Left ventricle myocardium superior (tissue), 1 donor: Measurements from ENCODE around the gene PLCL1. TPM values are rescaled to one million over a fixed set of nuclear protein-coding genes. Genes with fewer than 3 reads are reported as not detected.

Source experiments
- ATAC-seq: fragments of 200-7000 bp; cut with Tn5 transposase; one replicate; pipeline ENCODE4 v1.9.1; 2020; ENCODE audit warnings: mild to moderate bottlenecking, moderate library complexity
- DNase-seq: peaks from one replicate; pipeline ENCODE4 v3.0.0-alpha.2; 2020
- intact Hi-C: fragments of 100-400 bp; cut with micrococcal nuclease; formaldehyde crosslinking; loops from one replicate; pipeline ENCODE4 v1.11.0; 2022
- total RNA-seq: library from RNA; stranded (reverse); fragmentation: NEBNext Ultra II Directional; extraction: Animal tissue kit (Norgen Biotek cat#: 25700); gene quantifications from one replicate; pipeline ENCODE4 v1.2.1, GENCODE V29; 2021
- donor health status: DM: no; HTN: yes; CAD: no; lungs with severe emphysema.

Gene PLCL1
- total RNA-seq, 1 donor from 2014 or later = 100 TPM

DNA sequence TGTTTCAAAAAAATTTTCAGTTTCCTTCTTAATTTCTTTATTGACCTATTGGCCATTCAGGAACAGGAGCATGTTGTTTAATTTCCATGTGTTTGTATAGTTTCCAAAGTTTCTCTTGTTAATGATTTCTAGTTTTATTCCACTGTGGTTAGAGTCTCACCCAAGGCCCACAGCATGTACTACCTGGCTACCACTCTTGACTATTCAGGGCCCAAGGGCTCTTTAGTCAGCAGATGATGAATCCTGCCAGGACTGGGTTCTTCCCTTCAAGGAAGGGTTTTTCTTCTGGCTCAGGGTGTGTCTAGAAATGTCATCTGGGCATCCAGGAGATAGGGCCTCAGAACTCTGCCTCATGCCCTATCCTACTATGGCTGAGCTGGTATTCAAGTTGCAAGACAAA, 161.4 kb downstream of the PLCL1 start:
- intact Hi-C loops = no loop called here
- DNase-seq (no peak), ATAC-seq (no peak)

DNA sequence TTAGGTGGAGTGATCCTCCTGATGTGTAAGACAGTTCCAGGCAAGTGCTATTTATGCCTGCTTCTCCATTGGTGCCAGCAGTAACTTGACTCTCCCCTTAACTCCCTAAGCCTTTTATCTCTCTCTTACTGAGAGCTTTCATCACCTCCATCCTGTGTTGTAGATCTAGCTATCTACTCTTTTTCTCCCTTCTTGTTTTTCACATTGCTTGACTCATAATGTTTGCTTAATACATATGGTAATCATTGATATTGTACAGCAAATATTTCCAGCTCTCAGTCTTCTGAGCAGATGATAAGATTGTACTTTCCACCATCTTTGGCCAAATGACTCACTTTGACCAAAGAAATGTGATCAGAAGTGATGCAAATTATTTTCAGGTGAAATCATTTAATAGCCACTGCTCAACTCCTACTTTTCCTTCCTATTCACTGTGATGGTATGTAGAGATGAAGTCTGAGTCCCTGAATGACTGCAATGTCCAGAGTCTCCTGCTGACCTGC, 165.0 kb downstream of the PLCL1 start:
- ATAC-seq = peak; percentile 87
- intact Hi-C loops = no loop called here

DNA sequence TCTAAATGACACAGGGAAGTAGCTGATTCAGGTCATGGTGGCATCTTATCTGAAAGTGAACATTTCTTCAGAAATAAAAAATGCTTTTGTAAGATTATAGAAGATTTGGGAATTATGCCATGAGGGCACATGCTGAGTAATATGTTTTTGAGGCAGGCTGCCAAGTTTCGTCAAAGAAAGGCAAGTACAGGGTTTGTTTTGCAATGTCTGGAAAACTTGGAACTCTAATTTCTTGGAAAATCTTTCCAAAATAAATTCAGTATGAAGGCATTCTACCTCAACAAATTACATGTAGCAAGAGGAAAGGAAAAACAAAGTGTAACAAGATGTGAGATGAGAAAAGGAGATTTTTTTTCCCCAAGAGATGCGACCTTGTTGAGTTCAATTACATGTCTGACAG, 167.7 kb downstream of the PLCL1 start:
- intact Hi-C loops = no loop called here
- ATAC-seq = peak; percentile 36
- DNase-seq = no peak

More for the DNA sequence above, 165.0 kb downstream of the PLCL1 start:
- DNase-seq = no peak

GRCh38 chr2:197972587-197972986, 168.2 kb downstream of the PLCL1 start:
- DNase-seq (no peak), ATAC-seq (no peak)
- intact Hi-C loops = no loop called here

DNA sequence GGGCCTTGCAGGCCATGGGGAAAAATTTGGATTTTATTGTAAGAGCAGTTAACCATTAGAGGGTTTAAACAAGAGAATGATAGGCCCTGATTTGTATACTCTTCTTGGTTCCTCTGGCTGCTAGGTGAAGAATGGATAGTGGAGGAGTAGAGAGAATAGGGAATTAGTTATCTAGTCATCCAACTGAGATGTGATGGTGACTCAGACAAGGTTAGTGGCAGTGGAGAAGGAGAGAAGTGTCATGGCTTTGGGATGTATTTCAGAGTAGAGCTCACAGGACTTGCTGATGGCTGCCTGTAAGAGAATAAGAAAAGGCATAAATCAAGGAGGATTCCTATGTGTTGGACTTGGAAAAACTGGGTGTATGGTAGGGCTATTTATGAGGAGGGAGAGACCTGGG, 169.4 kb downstream of the PLCL1 start:
- ATAC-seq = no peak
- intact Hi-C loops = no loop called here
- no peak for DNase-seq

GRCh38 chr2:197975931-197976519, 171.6 kb downstream of the PLCL1 start:
- DNase-seq (no peak), ATAC-seq (peak; percentile 18)
- intact Hi-C loops = no loop called here

DNA sequence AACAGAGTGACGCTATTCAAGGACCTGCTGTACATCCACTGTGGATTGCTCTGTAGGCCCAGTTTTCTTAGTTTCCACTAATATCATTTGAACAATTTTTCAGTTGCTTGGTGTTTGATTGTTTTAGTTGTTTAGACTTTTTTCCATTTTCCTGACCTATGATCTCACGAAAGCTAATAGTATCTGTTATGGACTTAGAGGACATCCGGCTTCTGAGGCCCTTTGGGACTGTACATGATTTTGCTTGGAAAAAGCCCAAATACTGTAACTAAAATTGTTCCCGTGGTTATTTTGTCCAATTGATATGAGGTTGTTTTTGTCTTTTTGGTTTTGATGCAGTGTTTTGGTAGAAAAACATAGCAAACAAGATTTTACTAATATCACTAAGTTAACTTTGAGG, 174.6 kb downstream of the PLCL1 start:
- ATAC-seq (peak; percentile 56), DNase-seq (no peak)
- intact Hi-C loops = no loop called here

DNA sequence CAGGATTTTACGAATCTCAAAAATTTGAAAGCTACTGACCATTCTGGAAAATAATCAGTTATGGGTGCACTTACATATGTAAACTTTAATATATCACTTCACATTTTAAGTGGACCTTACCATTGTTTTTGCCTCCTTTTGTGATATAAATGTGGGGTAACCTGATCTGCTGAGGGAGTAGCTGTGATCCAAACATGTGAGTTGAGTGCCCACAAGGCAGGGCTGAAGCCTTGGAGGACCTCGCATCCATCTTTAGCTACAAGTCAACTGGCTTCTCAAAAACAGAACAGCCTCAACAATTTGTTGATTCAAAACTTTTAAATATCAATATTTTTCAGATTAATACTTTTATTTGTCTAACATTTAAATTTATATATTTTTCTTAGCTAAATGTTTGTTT, 178.2 kb downstream of the PLCL1 start:
- no peak for ATAC-seq
- DNase-seq = no peak
- intact Hi-C loops = no loop called here

DNA sequence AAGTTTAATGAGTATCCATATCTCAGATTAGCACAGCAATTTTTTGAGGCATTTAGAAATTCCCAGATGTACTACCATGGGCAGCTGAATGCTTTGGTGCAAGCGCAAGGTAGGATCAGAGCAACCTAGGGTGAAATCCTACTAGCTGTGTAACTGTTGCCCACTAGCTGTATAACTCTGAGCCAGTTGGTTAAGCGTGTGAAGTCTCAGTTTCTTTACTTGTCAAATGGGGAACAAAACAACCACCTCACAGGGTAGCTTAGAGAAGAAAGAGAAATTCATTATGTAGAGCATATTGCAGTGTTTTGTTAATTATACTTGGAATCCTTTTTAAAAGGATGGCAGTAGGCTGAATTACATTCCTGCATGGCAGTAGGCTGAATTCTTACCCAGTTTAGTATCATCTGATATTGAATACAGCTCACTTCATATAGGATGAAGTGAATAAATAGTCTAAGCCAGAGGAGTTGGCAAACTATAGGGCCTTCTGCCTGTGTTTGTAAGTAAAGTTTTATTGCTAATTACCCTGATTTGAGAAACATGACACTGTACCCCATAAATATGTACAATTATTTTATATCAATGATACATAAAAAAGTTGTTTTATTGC, 180.7 kb downstream of the PLCL1 start:
- no peak for ATAC-seq
- DNase-seq = no peak
- intact Hi-C loops = no loop called here

DNA sequence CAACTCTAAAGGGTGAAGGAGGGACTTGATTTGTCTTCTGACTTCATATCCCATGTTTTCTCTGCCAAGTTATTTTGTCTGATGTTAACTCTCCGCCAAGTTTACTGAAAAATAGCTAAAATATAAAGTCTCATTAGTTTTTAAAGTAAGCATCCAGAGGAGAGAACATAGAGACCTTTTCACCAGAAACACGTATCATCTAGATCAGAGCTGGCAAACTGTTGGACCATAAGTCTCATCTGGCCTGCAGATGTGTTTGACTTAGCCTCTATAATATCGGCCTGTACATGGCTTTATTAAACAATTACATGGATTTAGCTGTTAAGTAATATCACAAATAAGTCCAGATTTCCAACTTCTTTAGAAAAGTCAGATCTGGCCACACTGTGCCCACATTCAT, 182.6 kb downstream of the PLCL1 start:
- no peak for ATAC-seq
- DNase-seq = no peak
- intact Hi-C loops = no loop called here

- ATAC-seq (no peak), DNase-seq (no peak)
- intact Hi-C loops = no loop called here
Observed at GRCh38 chr2:197990356-197990755, 186.0 kb downstream of the PLCL1 start.

DNA sequence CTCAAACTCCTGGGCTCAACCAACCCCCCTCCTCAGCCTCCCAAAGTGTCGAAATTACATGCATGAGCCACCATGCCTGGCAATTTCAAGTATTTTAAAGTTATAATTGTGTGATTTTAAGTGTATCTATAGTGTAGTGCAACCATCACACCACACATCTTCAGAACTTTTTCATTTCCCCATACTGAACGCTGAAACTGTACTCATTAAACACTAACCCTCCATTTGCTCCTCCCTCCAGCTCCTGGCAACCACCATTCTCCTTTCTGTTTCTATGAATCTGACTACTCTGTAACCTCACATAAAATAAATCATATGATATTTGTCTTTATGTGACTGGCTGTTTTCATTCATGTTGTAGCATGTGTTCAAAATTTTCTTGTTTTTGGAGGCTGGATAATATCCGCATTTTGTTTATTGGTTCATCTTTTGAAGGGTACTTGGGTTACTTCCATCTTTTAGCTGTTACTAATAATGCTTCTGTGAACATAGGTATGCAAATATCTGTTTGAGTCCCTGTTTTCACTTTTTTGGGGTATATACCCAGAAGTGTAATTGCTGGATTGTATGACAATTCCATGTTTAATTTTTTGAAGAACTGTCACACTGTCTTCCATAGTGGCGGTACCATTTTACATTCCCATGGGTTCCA, 188.2 kb downstream of the PLCL1 start:
- ATAC-seq (no peak), DNase-seq (no peak)
- intact Hi-C loops = no loop called here

DNA sequence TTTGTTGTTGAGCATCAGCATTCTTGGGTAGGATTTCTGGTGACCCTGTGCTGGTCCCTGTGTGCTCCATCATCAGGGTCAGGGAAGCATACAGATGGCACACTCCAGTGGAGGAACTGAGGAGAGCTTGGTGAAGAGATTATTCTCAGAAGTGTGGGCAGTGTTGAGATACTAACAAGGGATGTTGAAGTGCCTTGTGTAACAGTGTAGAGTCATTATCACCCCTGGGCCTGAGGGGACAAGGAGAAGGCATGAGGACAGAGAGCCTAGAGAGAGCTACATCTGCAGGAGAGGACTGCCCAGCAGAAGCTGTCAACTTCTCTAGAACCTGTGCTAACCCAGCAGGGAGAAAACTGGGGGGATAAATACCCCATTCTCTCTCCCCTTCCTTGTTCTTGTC, 189.0 kb downstream of the PLCL1 start:
- ATAC-seq (peak; percentile 11), DNase-seq (no peak)
- intact Hi-C loops = no loop called here

- DNase-seq (no peak), ATAC-seq (no peak)
- intact Hi-C loops = no loop called here
Observed at GRCh38 chr2:197993830-197994229, 189.4 kb downstream of the PLCL1 start.

GRCh38 chr2:197994751-197995150, 190.4 kb downstream of the PLCL1 start:
- intact Hi-C loops = no loop called here
- no peak for DNase-seq
- no peak for ATAC-seq

GRCh38 chr2:197996583-197996982, 192.2 kb downstream of the PLCL1 start:
- ATAC-seq (peak; percentile 29), DNase-seq (no peak)

DNA sequence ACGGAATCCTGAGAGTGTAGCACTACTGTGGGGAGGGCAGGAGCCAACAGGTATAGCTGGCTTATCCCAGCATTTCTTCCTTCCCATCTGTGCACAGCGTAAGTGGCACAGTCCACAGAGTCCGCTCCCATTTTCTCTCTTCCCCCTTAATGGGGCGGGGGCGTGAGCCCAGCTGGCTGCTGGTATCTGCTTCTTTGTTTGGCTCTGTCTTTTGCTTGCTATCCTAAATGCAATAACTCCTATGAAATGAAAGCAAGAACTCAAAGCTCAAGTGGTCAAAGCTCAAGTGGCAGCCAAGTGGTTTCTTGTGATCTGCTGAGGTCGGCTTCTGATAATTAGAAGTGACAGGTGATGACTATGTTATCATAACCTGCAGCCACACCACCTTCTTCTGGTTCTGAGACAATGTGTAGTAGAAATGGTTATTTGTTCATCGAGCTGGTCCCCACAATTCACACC, 192.7 kb downstream of the PLCL1 start:
- intact Hi-C loops = no loop called here
- DNase-seq (no peak), ATAC-seq (peak; percentile 53)

More at GRCh38 chr2:197996583-197996982, 192.2 kb downstream of the PLCL1 start:
- intact Hi-C loops = no loop called here

DNA sequence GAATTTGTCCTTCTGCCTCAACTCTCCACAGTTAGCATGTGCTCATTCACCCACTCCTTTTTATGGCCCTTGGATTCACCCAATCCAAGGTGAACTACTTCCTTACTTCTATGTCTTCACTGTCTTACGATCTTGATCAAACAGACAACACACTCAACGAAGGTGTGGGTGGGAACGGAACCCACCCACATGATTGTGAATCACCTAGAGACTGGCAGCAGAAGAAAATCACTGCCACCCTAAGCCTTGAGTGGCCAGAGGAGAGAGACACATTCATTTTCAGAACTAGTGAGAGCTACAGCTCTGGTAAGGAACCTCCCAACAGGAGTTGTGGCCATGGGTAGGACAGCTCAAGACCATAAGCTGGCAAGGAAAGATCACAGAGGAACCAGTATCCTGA, 194.3 kb downstream of the PLCL1 start:
- DNase-seq (no peak), ATAC-seq (no peak)
- intact Hi-C loops = no loop called here

- ATAC-seq (no peak), DNase-seq (no peak)
- intact Hi-C loops = no loop called here
Observed at GRCh38 chr2:198000417-198000816, 196.0 kb downstream of the PLCL1 start.

DNA sequence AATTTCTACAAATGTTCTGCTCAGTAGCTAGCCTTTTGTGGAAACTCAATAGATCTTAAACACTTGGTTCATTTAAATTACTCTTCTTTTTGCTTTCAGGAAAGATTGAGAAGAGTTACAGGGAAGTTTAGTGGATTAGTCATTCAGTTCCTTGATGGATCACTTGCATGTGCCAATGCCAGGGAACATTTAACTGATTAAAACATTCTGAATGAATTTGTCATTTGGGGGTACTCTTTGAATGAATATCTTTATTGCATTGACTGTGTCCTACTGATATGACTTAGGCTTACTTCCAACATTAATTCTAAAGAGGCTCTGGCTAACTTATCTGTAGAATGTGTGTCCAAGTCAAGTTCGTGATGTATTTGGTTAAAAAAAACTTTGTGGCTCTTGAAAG, 199.8 kb downstream of the PLCL1 start:
- ATAC-seq = no peak
- no peak for DNase-seq
- intact Hi-C loops = no loop called here
